HUDEP-2 (cell line): ENCODE results near the gene FOXE1.

Source experiments
- DNase-seq, 76 experiments: peaks; one replicate each; lab custom pipeline; 2025; ENCODE audit not compliant: unreplicated experiment in 76 of 76; lab: John Stamatoyannopoulos, UW

Gene FOXE1

DNA sequence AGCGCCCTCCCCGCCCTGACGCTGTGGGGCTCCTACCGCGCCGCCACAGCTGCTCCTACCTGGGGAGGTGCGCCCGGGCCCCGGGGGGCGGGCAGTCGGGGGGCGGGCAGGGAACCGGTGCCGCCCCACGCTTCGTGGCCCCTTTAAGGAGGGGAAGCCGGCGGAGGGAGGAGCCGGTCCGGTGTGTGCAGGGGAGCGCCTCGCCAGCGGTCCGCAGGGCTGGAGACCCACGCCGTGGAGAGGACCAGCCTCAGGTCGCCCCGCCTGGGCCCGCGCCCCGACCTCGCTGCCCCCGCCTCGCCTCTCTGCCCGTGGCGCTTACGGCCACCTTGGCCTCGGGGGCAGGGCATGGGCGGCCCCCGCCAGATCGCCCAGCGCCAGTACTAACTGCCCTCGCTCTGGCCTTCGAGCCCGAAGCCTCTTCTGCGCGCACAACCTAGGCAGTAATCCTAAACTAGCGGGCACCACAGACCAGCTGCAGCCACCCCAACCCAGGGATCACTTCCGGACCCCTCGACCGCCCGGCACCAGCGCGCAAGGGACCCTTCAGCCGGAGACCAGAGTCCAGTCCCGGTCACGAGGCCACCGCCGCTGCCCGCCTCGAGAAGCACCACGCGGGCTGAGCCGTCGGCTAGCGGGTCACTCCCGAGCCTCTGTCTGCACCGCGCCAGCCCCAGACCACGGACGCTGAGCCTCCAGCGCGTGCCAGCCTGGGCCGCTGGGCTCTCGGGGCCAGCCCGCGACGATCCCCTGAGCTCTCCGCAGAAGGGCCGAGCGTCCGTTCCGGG, at the start of gene FOXE1:
Gene FOXE1, plus strand, starts transcription at position 171 of the 788 bp plus-strand sequence. CDS start 689 bp downstream, outside the sequence.
- no peak for DNase-seq

DNA sequence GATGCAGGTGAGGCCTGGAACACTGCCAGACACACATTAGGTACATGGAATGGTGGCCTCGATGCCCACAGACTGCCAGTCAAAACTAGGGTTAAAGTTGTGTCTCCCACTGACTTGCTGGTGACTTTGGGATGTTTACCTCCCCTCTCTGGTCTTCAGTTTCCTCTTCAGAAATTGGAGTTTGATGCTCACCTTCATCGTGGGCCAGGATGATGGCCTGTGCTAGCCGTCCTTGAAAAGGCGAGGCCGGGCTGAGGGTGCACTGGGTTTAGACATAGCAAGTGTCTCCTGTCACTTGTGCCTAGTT, 49.0 kb upstream of the FOXE1 start:
- DNase-seq = no peak

- DNase-seq = no peak
These were observed 46.3 kb upstream of the FOXE1 start for GRCh38 chr9:97806721-97807120.

- no peak for DNase-seq
These were observed 45.3 kb upstream of the FOXE1 start for GRCh38 chr9:97807681-97808080.

DNA sequence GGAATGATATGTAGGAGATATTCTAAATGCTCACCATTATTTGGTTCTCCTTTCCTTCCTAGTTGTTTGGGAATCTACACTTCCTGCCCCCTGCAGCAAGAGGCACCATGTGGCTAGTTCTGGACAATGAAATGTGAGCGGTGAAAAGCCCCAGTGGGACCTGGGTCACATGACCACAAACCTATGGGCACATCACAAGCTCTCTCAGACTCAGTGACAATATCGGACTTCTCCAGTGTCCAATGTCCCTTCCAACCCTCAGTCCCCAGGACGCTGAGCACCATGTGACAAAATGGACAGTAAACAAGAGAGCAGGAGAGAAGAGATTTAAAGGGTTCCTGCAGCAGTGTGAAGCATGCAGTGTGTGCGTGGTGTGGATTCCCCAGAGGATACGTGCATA, 44.6 kb upstream of the FOXE1 start:
- no peak for DNase-seq

- no peak for DNase-seq
These were observed 44.1 kb upstream of the FOXE1 start for GRCh38 chr9:97808972-97809371.

DNA sequence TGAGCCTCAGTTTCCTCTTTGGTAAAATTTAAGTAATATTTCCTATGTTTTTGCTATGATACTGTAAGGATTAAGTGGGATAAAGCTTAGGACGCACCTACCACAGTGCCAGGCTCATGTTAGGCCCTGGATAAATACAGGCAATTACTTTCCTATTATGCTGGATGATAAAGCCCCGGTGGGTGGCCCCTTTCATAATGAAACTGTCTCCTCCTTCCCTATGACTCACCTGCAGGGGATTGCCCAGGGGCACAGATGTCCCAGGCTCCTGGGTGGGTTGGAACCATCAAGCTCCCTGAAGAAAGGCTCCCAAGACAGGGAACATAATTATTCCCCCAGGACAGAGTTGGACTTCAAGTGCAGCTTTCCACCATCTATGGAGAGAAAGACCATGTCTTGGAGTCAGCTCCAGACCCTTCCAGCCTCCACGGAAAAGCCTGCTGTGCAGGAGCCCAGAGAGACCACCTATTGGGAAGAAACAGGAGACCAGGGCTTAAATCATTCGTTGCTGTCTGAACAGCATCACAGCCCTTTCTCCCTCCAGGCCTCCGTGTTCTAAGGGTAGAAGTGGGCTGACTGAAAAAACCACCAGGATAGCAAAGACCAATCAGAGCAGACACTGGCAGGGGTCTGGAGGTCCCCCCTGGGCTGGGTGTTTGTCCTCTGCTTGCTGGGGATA, 43.2 kb upstream of the FOXE1 start:
- no peak for DNase-seq

- DNase-seq = no peak
These were observed 41.3 kb upstream of the FOXE1 start for GRCh38 chr9:97811533-97812246.

DNA sequence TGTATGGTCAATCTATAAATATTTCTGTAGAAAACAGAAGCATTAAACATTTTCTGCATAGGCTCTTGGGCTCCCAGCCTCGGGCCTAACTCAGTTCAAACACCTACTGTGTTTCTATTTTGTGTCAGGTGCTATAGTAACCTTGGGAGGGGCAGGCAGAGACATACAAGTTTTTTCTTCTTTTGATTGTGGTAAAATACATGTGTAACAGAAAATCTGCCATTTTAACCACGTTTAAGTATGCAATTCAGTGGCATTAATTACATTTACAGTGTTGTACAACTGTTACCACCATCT, 40.8 kb upstream of the FOXE1 start:
- no peak for DNase-seq

DNA sequence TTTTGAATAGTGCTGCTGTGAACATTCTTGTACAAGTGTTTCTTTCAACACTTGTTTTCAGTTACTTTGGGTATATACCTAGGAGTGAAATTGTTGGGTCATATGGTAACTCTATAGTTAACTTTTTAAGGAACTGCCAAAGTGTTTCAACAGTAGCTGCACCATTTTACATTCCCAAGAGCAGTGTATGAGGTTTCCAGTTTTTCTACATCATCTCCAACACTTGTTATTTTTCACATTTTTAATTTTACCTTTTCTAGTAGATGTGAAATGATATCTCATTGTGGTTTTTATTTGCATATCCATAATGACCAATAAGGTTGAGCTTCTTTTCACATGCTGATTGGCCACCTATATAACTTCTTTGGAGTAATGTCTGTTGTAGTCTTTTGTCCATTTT, 40.0 kb upstream of the FOXE1 start:
- DNase-seq = no peak

DNA sequence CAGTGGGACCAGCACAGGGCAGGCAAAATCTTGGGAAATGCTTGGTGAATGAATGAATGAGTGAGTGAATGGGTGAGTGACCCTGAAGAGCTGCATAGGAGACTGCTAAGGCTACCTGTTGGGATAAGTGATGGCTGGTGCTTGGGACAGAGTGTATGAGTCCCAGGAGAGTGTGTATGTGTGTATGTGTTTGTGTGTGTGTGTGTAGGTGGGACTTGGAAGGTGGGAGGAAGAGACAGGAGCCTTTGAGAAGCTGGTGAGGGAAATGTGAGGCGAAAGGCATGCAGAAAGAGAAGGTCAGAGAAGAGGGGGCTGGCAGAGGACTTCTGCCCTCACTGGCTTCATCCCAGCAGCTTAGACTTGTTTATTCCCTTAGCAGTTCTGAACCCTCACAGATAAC, 33.3 kb upstream of the FOXE1 start:
- no peak for DNase-seq

DNA sequence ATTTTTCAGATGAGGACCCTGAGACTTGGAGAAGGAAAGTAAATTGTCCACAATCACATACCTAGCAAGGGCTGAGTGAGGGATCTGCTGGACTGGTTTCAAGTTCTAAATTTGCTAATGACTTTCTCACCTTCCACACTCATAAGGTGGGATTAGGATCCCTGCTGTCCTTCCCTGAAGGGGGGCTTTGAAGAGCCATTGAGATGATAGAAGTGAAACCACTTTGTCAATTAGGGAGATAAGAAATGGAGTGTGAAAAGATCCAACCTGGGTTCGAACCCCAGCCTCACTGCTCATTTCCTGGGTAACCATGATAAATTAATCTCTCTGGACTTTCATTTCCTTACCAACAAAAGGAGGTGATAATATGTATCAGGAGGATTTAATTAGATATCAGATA, 32.7 kb upstream of the FOXE1 start:
- DNase-seq = no peak

- no peak for DNase-seq
These were observed 21.9 kb upstream of the FOXE1 start for GRCh38 chr9:97830884-97831829.

GRCh38 chr9:97831843-97832636, 21.0 kb upstream of the FOXE1 start:
- DNase-seq = no peak

DNA sequence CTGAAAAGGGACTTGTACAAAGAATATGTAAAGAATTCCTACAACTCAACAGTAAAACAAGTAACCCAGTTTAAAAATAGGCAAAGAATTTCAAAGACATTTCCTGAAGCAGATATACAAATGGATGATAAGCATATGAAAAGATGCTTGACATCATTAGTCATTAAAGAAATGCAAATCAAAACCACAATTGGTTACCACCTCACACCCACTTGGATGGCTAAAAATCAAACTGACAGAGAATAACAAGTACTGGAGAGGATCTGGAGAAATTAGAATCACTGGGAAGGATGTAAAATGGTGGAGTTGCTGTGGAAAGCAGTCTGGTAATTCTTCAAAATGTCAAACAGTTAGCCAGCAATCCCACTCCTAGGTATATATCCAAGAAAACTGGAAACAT, 12.5 kb upstream of the FOXE1 start:
- no peak for DNase-seq

DNA sequence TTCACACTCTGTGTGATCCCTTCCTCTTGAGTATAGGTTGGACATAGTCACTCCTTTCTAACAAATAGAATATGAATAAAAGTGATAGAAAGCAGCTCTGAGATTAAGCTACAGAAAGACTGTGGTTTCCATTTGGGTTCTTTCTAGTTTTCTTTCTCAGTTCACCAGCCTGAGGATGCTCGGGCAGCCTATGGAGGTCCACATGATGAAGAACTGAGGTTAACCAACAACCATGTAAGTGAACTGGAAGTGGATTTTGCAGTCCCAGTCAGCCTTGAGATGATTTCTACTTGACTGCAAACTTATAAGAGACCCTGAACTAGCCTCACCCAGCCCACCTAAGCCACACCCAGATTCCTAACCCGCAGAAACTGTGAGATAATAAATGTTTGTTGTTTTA, 10.1 kb upstream of the FOXE1 start:
- no peak for DNase-seq

DNA sequence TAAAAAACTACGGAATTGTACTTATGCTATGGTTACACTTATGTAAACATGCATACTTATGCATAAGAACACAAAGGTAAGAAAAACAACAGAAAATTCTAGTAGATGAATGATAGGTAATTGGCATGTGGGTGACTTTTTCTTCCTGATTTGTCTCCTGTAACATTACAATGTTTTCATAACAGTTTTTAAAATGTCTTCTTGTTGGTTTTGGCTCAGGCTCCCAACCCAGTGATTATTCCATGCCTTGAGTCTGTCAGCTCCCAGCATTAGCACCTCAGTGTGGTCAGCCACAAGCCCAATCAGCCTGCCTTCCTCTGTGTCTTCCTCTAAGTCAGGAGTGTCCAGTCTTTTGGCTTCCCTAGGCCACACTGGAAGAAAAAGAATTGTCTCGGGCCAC, 7.9 kb upstream of the FOXE1 start:
- DNase-seq = no peak

DNA sequence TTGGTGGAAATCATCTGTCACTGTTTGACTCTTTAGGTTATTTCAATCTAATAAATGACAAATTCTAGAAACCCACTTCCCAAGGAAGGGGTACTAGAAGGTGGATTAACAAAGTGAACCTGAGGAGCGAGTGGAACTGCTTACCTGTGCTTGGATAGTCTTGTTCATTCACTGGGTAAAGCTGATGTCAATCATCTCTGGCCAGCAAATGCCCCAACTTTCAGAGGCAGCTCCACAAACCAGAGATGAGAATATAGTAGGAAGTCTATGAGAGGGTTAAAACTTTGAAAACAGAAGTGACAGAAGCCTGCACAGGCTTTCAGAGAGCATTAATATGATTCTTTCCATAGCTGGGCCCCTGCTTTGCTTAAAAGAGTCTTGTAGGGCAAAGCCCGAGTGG, 7.3 kb upstream of the FOXE1 start:
- DNase-seq = no peak

DNA sequence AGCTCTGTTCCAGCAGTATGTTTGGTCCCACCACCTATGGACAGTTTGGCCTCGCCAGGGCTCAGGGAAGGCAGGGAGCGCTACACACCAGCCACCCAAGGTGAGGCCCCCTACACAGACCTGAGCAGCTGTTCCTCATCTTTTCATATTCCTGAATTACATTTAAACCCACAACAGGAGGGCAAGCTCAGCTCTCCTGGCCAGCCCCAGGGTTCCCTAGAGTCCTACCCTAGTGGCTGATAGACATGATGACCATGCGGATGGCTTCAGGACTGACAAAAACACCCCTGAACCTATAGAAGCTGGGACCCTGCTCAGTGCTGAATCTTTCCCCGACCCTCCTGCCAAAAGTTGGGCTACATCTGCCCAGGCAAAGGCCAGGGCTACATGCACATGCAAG, 6.7 kb upstream of the FOXE1 start:
- DNase-seq = no peak

DNA sequence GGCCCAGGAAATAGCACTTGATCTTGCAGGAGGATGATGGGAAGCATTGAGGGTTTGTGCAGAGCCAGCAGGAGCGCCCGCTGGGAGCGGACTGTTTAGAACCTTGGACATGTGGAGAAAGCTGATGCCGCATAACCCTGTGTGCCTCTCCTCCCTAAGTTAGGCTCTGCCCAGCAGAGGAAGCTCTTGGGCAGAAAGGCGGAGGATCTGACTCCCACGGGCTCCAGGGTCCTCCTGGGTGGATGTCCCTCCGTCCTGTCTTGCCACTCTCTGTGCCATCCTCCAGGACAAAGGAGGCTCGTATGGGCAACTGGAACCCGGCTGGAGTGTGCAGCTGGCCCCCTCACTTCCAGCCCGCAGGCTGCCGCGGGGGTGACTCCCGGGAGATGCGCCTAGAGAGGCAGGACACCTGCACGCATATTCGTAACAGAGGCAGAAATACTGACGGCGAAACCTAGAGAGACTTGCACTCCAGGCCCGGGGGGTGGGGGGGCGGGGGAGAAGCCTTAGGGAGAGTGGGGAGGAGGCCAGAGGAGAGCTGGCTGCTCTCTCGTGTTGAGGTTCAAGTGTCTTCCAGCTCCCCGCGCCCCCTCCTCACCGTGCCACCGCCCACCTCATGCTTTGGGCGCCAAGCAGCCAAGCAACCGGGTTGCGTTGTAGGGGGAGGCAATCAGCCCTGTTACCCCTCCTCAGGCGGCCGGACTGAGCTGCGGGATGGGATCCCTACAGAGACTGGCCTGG, 5.4 kb upstream of the FOXE1 start:
- DNase-seq = no peak
